ENCODE measurements around the gene PSMF1. TPM values are rescaled to one million over a fixed set of nuclear protein-coding genes. Genes with fewer than 3 reads are reported as not detected.

Gene PSMF1
- total RNA-seq, 1 donor from 2014 or later: 46.8 TPM

DNA sequence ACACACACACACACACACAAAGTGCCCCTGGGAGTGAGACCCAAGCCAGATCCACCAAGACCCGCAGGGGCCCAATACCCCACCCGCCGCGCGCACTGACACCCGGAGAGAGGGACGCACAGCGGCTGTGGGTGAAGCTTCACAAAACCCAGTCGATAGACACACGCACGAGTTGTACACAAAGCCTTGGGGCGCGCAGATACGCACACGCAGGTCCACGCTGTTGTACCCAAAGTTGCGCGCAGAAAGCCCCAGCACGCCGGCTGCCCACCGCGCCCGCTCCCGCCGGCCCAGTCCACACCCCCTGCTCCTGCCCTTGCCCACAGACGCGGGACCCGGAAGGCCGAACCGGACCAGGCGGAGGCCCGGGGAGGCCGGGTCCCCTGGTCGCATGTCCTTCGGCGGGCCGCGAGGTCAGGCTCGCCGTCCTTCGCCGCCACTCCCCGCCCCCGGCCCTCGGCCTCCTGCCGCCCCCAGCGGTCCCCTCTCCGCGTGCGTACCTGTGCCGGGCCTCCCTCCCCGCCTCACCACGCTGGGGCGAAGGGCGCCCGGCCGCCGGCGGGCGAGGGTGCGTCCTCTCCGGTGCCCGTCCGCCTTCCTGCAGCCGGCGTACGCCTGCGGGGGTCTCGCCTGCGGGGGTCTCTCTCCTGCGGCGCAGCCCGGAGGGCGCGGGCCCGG is 66.4 kb downstream of the PSMF1 start, which contains the start of gene TMEM74B:
Gene TMEM74B, minus strand, starts transcription at position 344 of the 678 bp plus-strand sequence. CDS start 1,180 bp downstream, outside the sequence.
- peaks cover 7% of the 10 kb centered on the region for H3K27me3 ChIP-seq
- no peak for TF ChIP-seq CTCF (IDR thresholded peaks at IDR 0.05)
- intact Hi-C loops (cut with DNase I): no loop called here
- DNase-seq (ENCODE audit: low spot score in 2 of 2): no peak
- peaks cover 4% of the 10 kb centered on the region in 2 donors for H3K4me1 ChIP-seq
- H3K36me3 ChIP-seq: no peaks in the 10 kb centered on the region
- H3K9me3 ChIP-seq: no peaks in the 10 kb centered on the region
- peak within 1 kb of the TSS; percentile 53 to 62 for H3K4me3 ChIP-seq
- no peak within 1 kb of the TSS for H3K27ac ChIP-seq

- H3K27me3 ChIP-seq: peaks cover 7% of the 10 kb centered on the region
- H3K36me3 ChIP-seq: no peaks in the 10 kb centered on the region
- no peaks in the 10 kb centered on the region for H3K9me3 ChIP-seq
- no peak overlapping the region for H3K27ac ChIP-seq
- DNase-seq (ENCODE audit: low spot score in 2 of 2): no peak
- H3K4me3 ChIP-seq: peak overlapping the region; percentile 53 to 62
- TF ChIP-seq CTCF (IDR thresholded peaks at IDR 0.05): no peak
- intact Hi-C loops (cut with DNase I): no loop called here
- H3K4me1 ChIP-seq: peaks cover 4% of the 10 kb centered on the region in 2 donors
Observed at GRCh38 chr20:1185316-1185741, 66.9 kb downstream of the PSMF1 start.

DNA sequence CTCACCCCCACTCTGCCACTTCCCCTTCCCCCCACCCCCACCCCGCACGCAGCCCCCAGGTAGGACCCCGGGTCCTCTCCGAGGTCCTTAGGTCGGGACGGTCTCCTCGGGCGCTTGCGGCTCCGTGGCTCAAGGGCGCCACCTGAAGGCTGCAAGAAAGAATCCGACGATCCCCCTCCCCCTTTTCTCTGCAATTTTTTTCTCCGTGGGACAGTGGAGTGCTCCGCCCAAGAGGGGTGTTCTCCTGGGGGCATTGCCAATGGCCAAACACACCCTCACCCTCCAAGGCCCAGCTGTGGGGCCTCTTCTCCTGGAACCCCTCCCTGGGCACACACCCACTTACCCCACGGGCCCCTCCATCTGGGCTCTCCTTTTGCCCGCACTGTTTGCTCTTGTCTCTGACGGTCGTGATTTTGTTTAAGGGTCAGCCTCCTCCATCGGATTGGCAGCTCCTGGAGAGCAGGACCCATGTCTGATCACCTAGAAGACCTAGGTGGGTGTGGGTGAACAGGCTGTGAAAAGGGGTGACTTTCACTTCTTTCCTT is 67.5 kb downstream of the PSMF1 start:
- Histone ChIP-seq H3K4me1 (peaks cover 4% of the 10 kb centered on the region in 2 donors), H3K36me3 (no peaks in the 10 kb centered on the region), H3K9me3 (no peaks in the 10 kb centered on the region), H3K4me3 (peak overlapping the region; percentile 53 to 62), H3K27ac (no peak overlapping the region), H3K27me3 (peaks cover 7% of the 10 kb centered on the region)
- intact Hi-C loops (cut with DNase I): no loop called here
- peak in 1 of 3 experiments; percentile 22 for TF ChIP-seq CTCF (IDR thresholded peaks at IDR 0.05)
- no peak for DNase-seq (ENCODE audit: low spot score in 2 of 2)

- Histone ChIP-seq H3K4me1 (peaks cover 4% of the 10 kb centered on the region in 2 donors), H3K27me3 (peaks cover 7% of the 10 kb centered on the region), H3K9me3 (no peaks in the 10 kb centered on the region), H3K4me3 (no peak overlapping the region), H3K36me3 (no peaks in the 10 kb centered on the region), H3K27ac (no peak overlapping the region)
- no peak for TF ChIP-seq CTCF (IDR thresholded peaks at IDR 0.05)
- intact Hi-C loops (cut with DNase I): no loop called here
- no peak for DNase-seq (ENCODE audit: low spot score in 2 of 2)
Observed at GRCh38 chr20:1186367-1186991, 68.1 kb downstream of the PSMF1 start.

- no peak for TF ChIP-seq CTCF (IDR thresholded peaks at IDR 0.05)
- H3K36me3 ChIP-seq: no peaks in the 10 kb centered on the region
- peaks cover 4% of the 10 kb centered on the region in 2 donors for H3K4me1 ChIP-seq
- no peak overlapping the region for H3K4me3 ChIP-seq
- DNase-seq (ENCODE audit: low spot score in 2 of 2): no peak
- intact Hi-C loops (cut with DNase I): no loop called here
- H3K27me3 ChIP-seq: peaks cover 7% of the 10 kb centered on the region
- H3K9me3 ChIP-seq: no peaks in the 10 kb centered on the region
- no peak overlapping the region for H3K27ac ChIP-seq
Observed at GRCh38 chr20:1187605-1188171, 69.3 kb downstream of the PSMF1 start.
